Measurements from ENCODE around the gene STPG4. TPM values are rescaled to one million over a fixed set of nuclear protein-coding genes. Genes with fewer than 3 reads are reported as not detected.
A peak's percentile ranks its signal among the peaks of the same experiment; 100 is the strongest.

STPG4 gene
- polyA plus RNA-seq, 3 donors, result 0.20 to 0.24 TPM; not detected in 1

- no peak for TF ChIP-seq CTCF (IDR thresholded peaks at IDR 0.05)
- Histone ChIP-seq H4K20me1 (ENCODE audit: insufficient read depth, low read length) (no peaks in the 10 kb centered on the region), H3K4me2 (replicated peaks; ENCODE audit: extremely low read depth, low read length, poor library complexity, severe bottlenecking) (no peak overlapping the region), H3K9ac (ENCODE audit: insufficient read depth, low read length, poor library complexity, severe bottlenecking) (no peak overlapping the region), H3K36me3 (replicated peaks in 1 of 2; ENCODE audit: control insufficient read depth in 1 of 2, insufficient read depth in 2 of 2, low read length in 2 of 2) (peaks cover 64 to 65% of the 10 kb centered on the region in 2 donors), H3K4me3 (replicated peaks in 1 of 3; ENCODE audit: low read depth in 2 of 3, low read length in 3 of 3) (no peak overlapping the region), H3K79me2 (ENCODE audit: insufficient read depth, low read length) (peaks cover 12% of the 10 kb centered on the region), H3K9me3 (replicated peaks in 1 of 2; ENCODE audit: control insufficient read depth in 1 of 2, insufficient read depth in 1 of 2, low read length in 2 of 2) (no peaks in the 10 kb centered on the region), H3K27ac (ENCODE audit: low read depth in 1 of 2, low read length in 2 of 2) (peak overlapping the region in 1 of 2 donors; percentile 55), H3K27me3 (ENCODE audit: control insufficient read depth in 2 of 2, insufficient read depth in 2 of 2, low read length in 2 of 2) (no peaks in the 10 kb centered on the region), H2AFZ (ENCODE audit: insufficient read depth, low read depth, low read length, poor library complexity, severe bottlenecking) (no peak overlapping the region), H3K4me1 (ENCODE audit: control insufficient read depth in 1 of 2, insufficient read depth in 2 of 2, low read length in 2 of 2) (peaks cover 49 to 50% of the 10 kb centered on the region in 2 donors)
- Mint-ChIP-seq H3K9me3 (no peaks in the 10 kb centered on the region), H3K4me1 (peaks cover 64% of the 10 kb centered on the region), H3K27me3 (ENCODE audit: low read depth in 3 of 3) (peaks cover 0 to 3% (median 2%) of the 10 kb centered on the region in 3 donors), H3K27ac (peak overlapping the region in 4 of 7 donors; percentile 2 to 80 (median 68)), H3K4me3 (no peak overlapping the region), H3K36me3 (peaks cover 71 to 85% of the 10 kb centered on the region in 2 donors)
- intact Hi-C loops (cut with micrococcal nuclease), result no loop called here
- WGBS (ENCODE audit: insufficient coverage), result 93% methylated on average over 3 of the region's 8 CpGs
- no peak for DNase-seq
Observed at GRCh38 chr2:47062681-47063537, 92.2 kb downstream of the STPG4 start.

- Histone ChIP-seq H3K79me2 (ENCODE audit: insufficient read depth, low read length) (peaks cover 10% of the 10 kb centered on the region), H3K4me3 (replicated peaks in 1 of 3; ENCODE audit: low read depth in 2 of 3, low read length in 3 of 3) (no peak overlapping the region), H3K9ac (ENCODE audit: insufficient read depth, low read length, poor library complexity, severe bottlenecking) (no peak overlapping the region), H3K36me3 (replicated peaks in 1 of 2; ENCODE audit: control insufficient read depth in 1 of 2, insufficient read depth in 2 of 2, low read length in 2 of 2) (peaks cover 57% of the 10 kb centered on the region in 2 donors), H3K27ac (ENCODE audit: low read depth in 1 of 2, low read length in 2 of 2) (peak overlapping the region in 1 of 2 donors; percentile 15), H4K20me1 (ENCODE audit: insufficient read depth, low read length) (no peaks in the 10 kb centered on the region), H2AFZ (ENCODE audit: insufficient read depth, low read depth, low read length, poor library complexity, severe bottlenecking) (no peak overlapping the region), H3K4me1 (ENCODE audit: control insufficient read depth in 1 of 2, insufficient read depth in 2 of 2, low read length in 2 of 2) (peaks cover 49 to 51% of the 10 kb centered on the region in 2 donors), H3K27me3 (ENCODE audit: control insufficient read depth in 2 of 2, insufficient read depth in 2 of 2, low read length in 2 of 2) (no peaks in the 10 kb centered on the region), H3K4me2 (replicated peaks; ENCODE audit: extremely low read depth, low read length, poor library complexity, severe bottlenecking) (no peak overlapping the region), H3K9me3 (replicated peaks in 1 of 2; ENCODE audit: control insufficient read depth in 1 of 2, insufficient read depth in 1 of 2, low read length in 2 of 2) (no peaks in the 10 kb centered on the region)
- H3K4me1 Mint-ChIP-seq, result peaks cover 64% of the 10 kb centered on the region
- peaks cover 63 to 79% of the 10 kb centered on the region in 2 donors for H3K36me3 Mint-ChIP-seq
- no peak overlapping the region for H3K4me3 Mint-ChIP-seq
- no peaks in the 10 kb centered on the region for H3K9me3 Mint-ChIP-seq
- no peak for DNase-seq
- H3K27ac Mint-ChIP-seq, result peak overlapping the region in 3 of 7 donors; percentile 26 to 38 (median 26)
- peaks cover 0 to 3% (median 2%) of the 10 kb centered on the region in 3 donors for H3K27me3 Mint-ChIP-seq (ENCODE audit: low read depth in 3 of 3)
- intact Hi-C loops (cut with micrococcal nuclease), result no loop called here
- TF ChIP-seq CTCF (IDR thresholded peaks at IDR 0.05), result no peak
- WGBS (ENCODE audit: insufficient coverage), result 100% methylated on average over 3 of the region's 10 CpGs
Observed at GRCh38 chr2:47061944-47062678, 93.0 kb downstream of the STPG4 start.

Data from CD14-positive monocyte (primary cell).